Pulmonary artery endothelial cell (primary cell): ENCODE results near the gene WWOX. TPM values are rescaled to one million over a fixed set of nuclear protein-coding genes. Genes with fewer than 3 reads are reported as not detected.

Experiments
- DNase-seq: peaks from one replicate; pipeline ENCODE4 v3.0.0-alpha.2; 2011; ENCODE audit warnings: low read depth, low spot score
- total RNA-seq: library from RNA; depleted of rRNA; stranded (reverse); fragments of >200 nt; gene quantifications from 2 replicates; pipeline ENCODE4 v1.2.3, GENCODE V29; 2014

The WWOX gene
- total RNA-seq, 1 donor from 2014 or later: 15.9 TPM

- no peak for DNase-seq
Observed at GRCh38 chr16:78927766-78928165, 828.3 kb downstream of the WWOX start.

GRCh38 chr16:78929841-78930240 is 830.4 kb downstream of the WWOX start:
- no peak for DNase-seq

GRCh38 chr16:78930561-78930960 is 831.1 kb downstream of the WWOX start:
- no peak for DNase-seq

- no peak for DNase-seq
Observed at GRCh38 chr16:78931267-78931666, 831.8 kb downstream of the WWOX start.

GRCh38 chr16:78931678-78932077 is 832.2 kb downstream of the WWOX start:
- no peak for DNase-seq

- DNase-seq: no peak
Observed at GRCh38 chr16:78932355-78932943, 833.0 kb downstream of the WWOX start.

- DNase-seq: no peak
Observed at GRCh38 chr16:78936060-78936459, 836.6 kb downstream of the WWOX start.

- DNase-seq: no peak
Observed at GRCh38 chr16:78939597-78939996, 840.1 kb downstream of the WWOX start.

GRCh38 chr16:78942625-78943245 is 843.3 kb downstream of the WWOX start:
- DNase-seq: no peak

GRCh38 chr16:78945336-78945735 is 845.9 kb downstream of the WWOX start:
- no peak for DNase-seq

GRCh38 chr16:78946556-78946955 is 847.1 kb downstream of the WWOX start:
- no peak for DNase-seq

- no peak for DNase-seq
Observed at GRCh38 chr16:78950768-78951167, 851.3 kb downstream of the WWOX start.

GRCh38 chr16:78952630-78953029 is 853.2 kb downstream of the WWOX start:
- DNase-seq: no peak

- no peak for DNase-seq
Observed at GRCh38 chr16:78953526-78953925, 854.1 kb downstream of the WWOX start.

- no peak for DNase-seq
Observed at GRCh38 chr16:78955206-78955605, 855.8 kb downstream of the WWOX start.

- DNase-seq: no peak
Observed at GRCh38 chr16:78956859-78957258, 857.4 kb downstream of the WWOX start.

- no peak for DNase-seq
Observed at GRCh38 chr16:78957317-78958100, 858.1 kb downstream of the WWOX start.

- no peak for DNase-seq
Observed at GRCh38 chr16:78961464-78961863, 862.0 kb downstream of the WWOX start.

- DNase-seq: no peak
Observed at GRCh38 chr16:78962457-78962929, 863.0 kb downstream of the WWOX start.

- no peak for DNase-seq
Observed at GRCh38 chr16:78967948-78968347, 868.5 kb downstream of the WWOX start.

GRCh38 chr16:78969721-78970120 is 870.3 kb downstream of the WWOX start:
- no peak for DNase-seq

GRCh38 chr16:78970650-78971049 is 871.2 kb downstream of the WWOX start:
- DNase-seq: no peak

GRCh38 chr16:78972006-78972405 is 872.6 kb downstream of the WWOX start:
- DNase-seq: no peak
